ENCODE measurements around the gene SCYL2. TPM values are rescaled to one million over a fixed set of nuclear protein-coding genes. Genes with fewer than 3 reads are reported as not detected.

SCYL2 gene
- total and polyA plus RNA-seq, 2 of the 13 experiments (the other 11 are each of a cell fraction or from before 2014, with no cell fraction given) = 11.4 to 28.8 TPM

GRCh38 chr12:100384559-100384935, 117.6 kb downstream of the SCYL2 start (continued):
- no peak for TF ChIP-seq AKNA (CRISPR knock-in tag; IDR thresholded peaks at IDR 0.05; ENCODE audit: borderline replicate concordance)
- no peak for TF ChIP-seq MYC (CRISPR knock-in tag; IDR thresholded peaks at IDR 0.05; ENCODE audit: borderline replicate concordance)
- TF ChIP-seq ZXDC (CRISPR knock-in tag; IDR thresholded peaks at IDR 0.05) = no peak
- no peak for TF ChIP-seq HOMEZ (CRISPR knock-in tag; IDR thresholded peaks at IDR 0.05; ENCODE audit: low read depth)
- no peak for TF ChIP-seq TCF12 (IDR thresholded peaks at IDR 0.05)
- TF ChIP-seq TCF12 (CRISPR knock-in tag; IDR thresholded peaks at IDR 0.05) = no peak
- TF ChIP-seq ZNF432 (CRISPR knock-in tag; IDR thresholded peaks at IDR 0.05; ENCODE audit: borderline replicate concordance) = no peak
- no peak for TF ChIP-seq ZSCAN25 (CRISPR knock-in tag; IDR thresholded peaks at IDR 0.05)
- no peak for TF ChIP-seq ISL2 (CRISPR knock-in tag; IDR thresholded peaks at IDR 0.05)
- no peak for TF ChIP-seq GZF1 (CRISPR knock-in tag; IDR thresholded peaks at IDR 0.05)

Data from HepG2 (cell line).